NCI-H2227 (cell line): ENCODE results near the gene AKR1C1.
"Not testable (repeated sequence)": the region's sequence is repeated elsewhere in the genome, so short reads cannot be mapped to it uniquely, and the experiment has no call there.

ENCODE experiments used
- DNase-seq: peaks from one replicate; lab custom pipeline; 2025; ENCODE audit not compliant: unreplicated experiment; lab: John Stamatoyannopoulos, UW

The AKR1C1 gene

GRCh38 chr10:5014200-5014910 lies 51.1 kb downstream of the AKR1C1 start:
- DNase-seq: not testable (repeated sequence)

GRCh38 chr10:5014936-5015335 lies 51.7 kb downstream of the AKR1C1 start:
- no peak for DNase-seq

GRCh38 chr10:5018134-5018533 lies 54.9 kb downstream of the AKR1C1 start:
- DNase-seq: no peak

- not testable (repeated sequence) for DNase-seq
Observed at GRCh38 chr10:5018671-5019277, 55.6 kb downstream of the AKR1C1 start.

- not testable (repeated sequence) for DNase-seq
Observed at GRCh38 chr10:5019770-5020612, 56.8 kb downstream of the AKR1C1 start.

GRCh38 chr10:5021624-5022290 lies 58.5 kb downstream of the AKR1C1 start:
- not testable (repeated sequence) for DNase-seq

- DNase-seq: no peak
Observed at GRCh38 chr10:5023177-5023805, 60.1 kb downstream of the AKR1C1 start.

- not testable (repeated sequence) for DNase-seq
Observed at GRCh38 chr10:5025461-5025881, 62.3 kb downstream of the AKR1C1 start.

- DNase-seq: no peak
Observed at GRCh38 chr10:5030989-5031388, 67.8 kb downstream of the AKR1C1 start.

- not testable (repeated sequence) for DNase-seq
Observed at GRCh38 chr10:5031588-5031987, 68.4 kb downstream of the AKR1C1 start.

- not testable (repeated sequence) for DNase-seq
Observed at GRCh38 chr10:5032444-5032843, 69.2 kb downstream of the AKR1C1 start.
